HG03342 (cell line): ENCODE data around the gene MAST2.
"Not testable (repeated sequence)": the region's sequence is repeated elsewhere in the genome, so short reads cannot be mapped to it uniquely, and the experiment has no call there.

Source experiments
- ATAC-seq: cut with Tn5 transposase; IDR thresholded peaks from one replicate; pipeline ENCODE4 v1.9.1; 2021; ENCODE audit warnings: mild to moderate bottlenecking, moderate library complexity; ENCODE audit not compliant: unreplicated experiment

Gene MAST2

GRCh38 chr1:45809761-45810160 lies 6.3 kb downstream of the MAST2 start:
- no peak for ATAC-seq

- ATAC-seq, result no peak
Observed at GRCh38 chr1:45814776-45815175, 11.4 kb downstream of the MAST2 start.

GRCh38 chr1:45815667-45816458 lies 12.5 kb downstream of the MAST2 start:
- no peak for ATAC-seq

GRCh38 chr1:45820173-45820572 lies 16.8 kb downstream of the MAST2 start:
- ATAC-seq, result no peak

- no peak for ATAC-seq
Observed at GRCh38 chr1:45820788-45821187, 17.4 kb downstream of the MAST2 start.

GRCh38 chr1:45822644-45823043 lies 19.2 kb downstream of the MAST2 start:
- no peak for ATAC-seq

- no peak for ATAC-seq
Observed at GRCh38 chr1:45824607-45825006, 21.2 kb downstream of the MAST2 start.

- no peak for ATAC-seq
Observed at GRCh38 chr1:45827256-45827655, 23.8 kb downstream of the MAST2 start.

- ATAC-seq, result no peak
Observed at GRCh38 chr1:45828841-45829240, 25.4 kb downstream of the MAST2 start.

- no peak for ATAC-seq
Observed at GRCh38 chr1:45833361-45833760, 29.9 kb downstream of the MAST2 start.

- no peak for ATAC-seq
Observed at GRCh38 chr1:45834689-45835088, 31.3 kb downstream of the MAST2 start.

- no peak for ATAC-seq
Observed at GRCh38 chr1:45836451-45836850, 33.0 kb downstream of the MAST2 start.

GRCh38 chr1:45836861-45837260 lies 33.4 kb downstream of the MAST2 start:
- ATAC-seq, result not testable (repeated sequence)

GRCh38 chr1:45838322-45838721 lies 34.9 kb downstream of the MAST2 start:
- ATAC-seq, result not testable (repeated sequence)

GRCh38 chr1:45840704-45841103 lies 37.3 kb downstream of the MAST2 start:
- ATAC-seq, result peak; percentile 47

GRCh38 chr1:45842786-45843185 lies 39.4 kb downstream of the MAST2 start:
- ATAC-seq, result no peak

GRCh38 chr1:45843474-45843905 lies 40.1 kb downstream of the MAST2 start:
- no peak for ATAC-seq

- not testable (repeated sequence) for ATAC-seq
Observed at GRCh38 chr1:45844000-45844399, 40.6 kb downstream of the MAST2 start.

- no peak for ATAC-seq
Observed at GRCh38 chr1:45846931-45847330, 43.5 kb downstream of the MAST2 start.

- no peak for ATAC-seq
Observed at GRCh38 chr1:45848097-45848496, 44.7 kb downstream of the MAST2 start.

- ATAC-seq, result no peak
Observed at GRCh38 chr1:45848714-45849113, 45.3 kb downstream of the MAST2 start.

GRCh38 chr1:45850017-45850416 lies 46.6 kb downstream of the MAST2 start:
- no peak for ATAC-seq

GRCh38 chr1:45854724-45855123 lies 51.3 kb downstream of the MAST2 start:
- no peak for ATAC-seq
